A204.1 (cell line): ENCODE results near the gene RING1.

ENCODE experiments used
- FAIRE-seq: peaks from 2 replicates; lab custom pipeline; 2012; peaks lifted over from hg19 to GRCh38; lab: Jason Lieb, UNC

Gene RING1

GRCh38 chr6:33172688-33173534 lies 35.4 kb upstream of the RING1 start:
- no peak for FAIRE-seq

- FAIRE-seq: no peak
Observed at GRCh38 chr6:33173535-33174180, 34.6 kb upstream of the RING1 start.

GRCh38 chr6:33174784-33175183 lies 33.5 kb upstream of the RING1 start:
- FAIRE-seq: no peak

- no peak for FAIRE-seq
Observed at GRCh38 chr6:33175436-33176069, 32.7 kb upstream of the RING1 start.

GRCh38 chr6:33176906-33177305 lies 31.4 kb upstream of the RING1 start:
- no peak for FAIRE-seq

GRCh38 chr6:33177552-33178446 lies 30.5 kb upstream of the RING1 start:
- FAIRE-seq: no peak

GRCh38 chr6:33178755-33179475 lies 29.4 kb upstream of the RING1 start:
- no peak for FAIRE-seq

GRCh38 chr6:33181141-33181540 lies 27.2 kb upstream of the RING1 start:
- no peak for FAIRE-seq

- FAIRE-seq: no peak
Observed at GRCh38 chr6:33183071-33183683, 25.1 kb upstream of the RING1 start.

- no peak for FAIRE-seq
Observed at GRCh38 chr6:33185190-33185589, 23.1 kb upstream of the RING1 start.

- FAIRE-seq: no peak
Observed at GRCh38 chr6:33185654-33186187, 22.6 kb upstream of the RING1 start.

GRCh38 chr6:33187809-33188208 lies 20.5 kb upstream of the RING1 start:
- no peak for FAIRE-seq

- no peak for FAIRE-seq
Observed at GRCh38 chr6:33189164-33189563, 19.1 kb upstream of the RING1 start.

- no peak for FAIRE-seq
Observed at GRCh38 chr6:33189625-33190448, 18.5 kb upstream of the RING1 start.

- FAIRE-seq: no peak
Observed at GRCh38 chr6:33190504-33191107, 17.7 kb upstream of the RING1 start.

- FAIRE-seq: no peak
Observed at GRCh38 chr6:33191383-33192104, 16.8 kb upstream of the RING1 start.

GRCh38 chr6:33192105-33192646 lies 16.1 kb upstream of the RING1 start, which contains the start of gene COL11A2:
COL11A2 (minus strand) TSS chr6:33192467; CDS start chr6:33192240, 227 bp downstream.
- FAIRE-seq: no peak
